SKM-1 treated with dmso at 0.1 percent for 144 hours (cell line): ENCODE results near the gene VPREB3.

Experiments used
- DNase-seq: peaks from one replicate; lab custom pipeline; 2025; ENCODE audit not compliant: unreplicated experiment; lab: John Stamatoyannopoulos, UW

Gene VPREB3

DNA sequence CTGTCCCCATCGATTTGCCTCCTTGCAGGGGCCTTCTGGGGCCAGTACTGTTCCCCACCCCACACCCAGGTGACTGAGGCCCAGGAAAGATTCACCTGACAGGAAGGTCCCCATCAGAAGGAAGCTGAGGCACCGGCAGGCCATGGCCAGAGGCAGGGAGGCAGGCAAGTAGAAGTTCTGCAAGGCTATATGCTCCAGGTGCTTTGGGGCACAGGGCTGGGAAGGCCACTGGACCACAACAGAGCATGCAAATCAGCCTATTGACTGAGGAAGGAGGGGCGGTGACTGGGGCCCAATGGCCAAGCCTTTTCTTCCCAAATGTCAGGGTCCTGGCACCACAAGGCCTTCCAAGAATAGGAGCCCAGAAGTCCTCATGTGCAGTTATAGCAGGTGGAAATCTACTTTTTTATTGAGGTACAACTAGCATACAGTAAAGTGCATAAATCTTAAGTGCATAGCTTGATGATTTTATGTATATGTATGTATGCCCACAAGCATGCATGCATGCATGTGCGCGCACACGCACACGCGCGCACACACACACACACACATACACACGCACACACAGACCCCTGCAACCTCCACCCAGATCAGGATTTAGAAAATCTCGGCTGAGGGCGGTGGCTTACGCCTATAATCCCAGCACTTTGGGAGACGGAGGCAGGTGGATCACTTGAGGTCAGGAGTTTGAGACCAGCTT lies at the start of gene VPREB3:
Gene VPREB3 (minus strand): TSS at position 206 of the 700 bp plus-strand sequence. CDS start 62 bp downstream, at position 144.
- DNase-seq, result no peak

- no peak for DNase-seq
Observed at GRCh38 chr22:23803001-23803819, 49.0 kb upstream of the VPREB3 start.

DNA sequence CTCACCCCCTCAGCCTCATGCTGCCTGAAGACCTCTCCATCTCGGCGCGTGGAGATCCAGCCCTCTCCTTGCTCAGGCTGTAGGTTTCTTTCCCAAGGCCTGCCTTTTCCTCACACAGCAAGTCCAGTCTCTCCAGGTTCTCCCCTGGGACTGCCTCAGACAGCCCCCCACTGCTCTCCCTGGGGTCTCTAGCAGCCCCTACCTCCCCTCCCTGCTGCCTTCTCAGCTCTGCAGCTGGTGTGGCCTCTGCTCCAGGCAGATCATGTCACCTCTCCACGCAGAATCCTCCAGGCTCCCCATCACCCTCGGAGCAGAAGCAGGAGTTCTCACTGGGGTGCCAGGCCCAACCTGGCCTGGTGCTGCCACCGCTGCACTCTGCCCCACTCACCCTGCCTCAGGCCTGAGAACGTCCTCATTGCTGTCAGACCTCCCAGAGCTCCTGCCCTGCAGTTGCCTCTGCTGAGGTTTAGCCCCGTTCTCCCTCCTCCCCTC lies 47.7 kb upstream of the VPREB3 start:
- no peak for DNase-seq

GRCh38 chr22:23801238-23801821 lies 47.1 kb upstream of the VPREB3 start:
- no peak for DNase-seq

- no peak for DNase-seq
Observed at GRCh38 chr22:23800297-23801237, 46.3 kb upstream of the VPREB3 start.

DNA sequence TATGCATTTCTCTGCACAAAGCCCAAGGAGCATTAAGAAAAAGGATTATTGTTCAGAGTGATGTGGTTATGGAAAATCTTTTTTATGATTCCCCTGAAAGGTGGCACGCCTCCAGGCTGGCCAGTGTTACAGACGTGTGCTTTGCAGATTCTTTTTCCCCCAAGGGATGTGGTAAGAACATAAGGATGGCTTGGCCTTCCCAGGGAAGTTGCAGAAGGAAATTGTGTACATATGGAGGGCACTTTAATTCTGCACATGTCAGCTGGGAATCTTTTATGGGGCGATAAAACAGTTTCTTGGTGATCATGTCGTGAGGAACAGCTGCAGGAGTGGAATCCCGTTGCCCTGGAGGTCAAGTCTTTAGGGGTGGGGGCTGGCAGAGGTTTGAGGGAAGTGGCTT lies 42.2 kb upstream of the VPREB3 start:
- no peak for DNase-seq

DNA sequence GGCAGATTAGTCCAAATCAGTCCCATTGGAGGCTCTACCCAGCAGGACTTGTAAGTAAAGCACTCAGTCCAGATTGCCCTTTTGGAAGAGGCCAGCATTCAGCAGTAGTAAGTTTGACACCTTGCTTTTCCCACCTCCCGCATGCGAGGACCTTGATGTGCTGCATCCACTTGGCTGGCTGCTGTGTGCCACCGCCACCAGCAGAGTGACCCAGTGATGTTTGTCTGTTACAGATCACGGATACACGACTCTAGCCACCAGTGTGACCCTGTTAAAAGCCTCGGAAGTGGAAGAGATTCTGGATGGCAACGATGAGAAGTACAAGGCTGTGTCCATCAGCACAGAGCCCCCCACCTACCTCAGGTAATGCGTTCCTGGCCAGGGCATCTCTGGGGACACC lies 39.1 kb upstream of the VPREB3 start:
- no peak for DNase-seq

DNA sequence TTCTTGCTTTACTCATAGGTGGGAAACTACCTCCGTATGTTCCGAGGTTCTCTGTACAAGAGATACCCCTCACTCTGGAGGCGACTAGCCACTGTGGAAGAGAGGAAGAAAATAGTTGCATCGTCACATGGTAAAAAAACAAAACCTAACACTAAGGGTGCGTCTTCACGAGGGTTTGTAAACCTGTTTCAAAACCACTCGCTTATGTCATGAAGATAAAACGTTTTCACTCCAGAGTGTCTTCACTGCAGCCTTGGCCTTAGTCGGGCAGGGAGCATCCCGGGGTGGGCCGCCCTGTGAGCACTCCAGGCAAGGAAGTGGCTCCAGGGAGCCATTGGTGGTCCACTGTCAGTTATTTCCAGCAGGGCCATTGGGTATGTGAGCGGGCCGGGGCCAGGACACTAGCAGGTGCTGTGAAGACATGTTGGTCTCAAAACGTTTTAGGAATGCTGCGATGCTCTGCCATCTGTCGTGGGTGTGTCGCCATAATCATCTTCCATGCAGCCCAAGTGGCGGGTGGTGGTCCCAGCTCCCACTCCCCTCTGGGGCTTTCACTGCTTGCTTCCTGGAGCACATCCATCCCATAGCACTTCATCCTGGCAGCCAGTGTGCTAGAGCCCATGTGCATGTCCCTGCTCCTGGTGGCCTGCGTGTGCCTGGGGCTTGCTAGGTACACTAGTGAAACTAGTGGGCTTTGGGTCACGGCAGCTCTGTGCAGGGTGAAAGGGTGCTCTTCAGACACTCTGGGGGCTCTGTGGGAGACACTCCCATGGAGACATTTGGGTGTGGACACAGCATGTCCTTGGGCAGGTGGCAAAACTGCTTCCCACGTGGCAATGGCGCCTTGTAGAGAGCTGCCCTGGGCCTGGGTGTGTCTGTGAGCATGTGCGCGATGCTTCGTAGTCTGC lies 37.8 kb upstream of the VPREB3 start:
- DNase-seq, result no peak

DNA sequence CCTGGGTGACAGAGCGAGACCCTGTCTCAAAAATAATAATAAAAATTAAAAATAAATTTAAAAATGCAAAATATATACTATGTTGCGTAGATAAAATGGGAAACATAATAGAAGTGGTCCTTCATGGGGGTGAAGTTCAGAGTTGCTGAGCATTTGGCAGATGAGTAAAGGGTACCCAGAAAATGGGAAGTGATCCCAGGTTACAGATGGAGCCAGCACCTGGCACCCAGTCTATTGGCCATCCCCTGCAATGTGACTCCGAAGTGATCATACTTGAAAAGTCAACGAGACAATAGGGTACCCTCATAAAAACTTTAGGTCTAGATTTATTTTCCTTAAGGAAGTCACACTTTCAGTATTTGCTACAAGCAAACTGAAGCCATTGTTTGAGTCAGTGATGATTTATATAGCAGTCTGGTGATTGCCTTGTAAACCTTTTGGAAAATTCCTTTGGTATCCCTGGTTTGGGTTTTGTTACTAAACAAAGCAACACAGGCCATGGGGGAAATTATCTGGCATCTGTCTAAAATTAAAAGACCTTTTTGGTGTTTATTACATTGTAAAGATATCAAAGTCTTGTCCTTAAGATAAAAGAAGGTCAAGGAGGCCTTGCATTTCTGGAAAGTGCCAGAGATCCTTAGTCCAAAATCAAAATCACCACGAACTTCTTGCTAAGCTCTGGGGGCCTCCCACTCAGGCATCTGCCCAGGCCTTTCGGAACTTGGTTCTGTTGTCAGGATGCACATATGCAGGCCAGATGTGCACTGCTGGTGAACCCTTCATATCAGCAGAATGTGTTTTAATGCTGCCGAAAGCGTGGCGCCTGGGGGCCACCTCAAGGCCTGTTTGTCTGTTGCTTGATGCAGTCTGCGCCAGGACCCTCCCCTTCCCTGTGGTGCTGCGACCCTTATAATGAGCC lies 36.9 kb upstream of the VPREB3 start:
- DNase-seq, result no peak

DNA sequence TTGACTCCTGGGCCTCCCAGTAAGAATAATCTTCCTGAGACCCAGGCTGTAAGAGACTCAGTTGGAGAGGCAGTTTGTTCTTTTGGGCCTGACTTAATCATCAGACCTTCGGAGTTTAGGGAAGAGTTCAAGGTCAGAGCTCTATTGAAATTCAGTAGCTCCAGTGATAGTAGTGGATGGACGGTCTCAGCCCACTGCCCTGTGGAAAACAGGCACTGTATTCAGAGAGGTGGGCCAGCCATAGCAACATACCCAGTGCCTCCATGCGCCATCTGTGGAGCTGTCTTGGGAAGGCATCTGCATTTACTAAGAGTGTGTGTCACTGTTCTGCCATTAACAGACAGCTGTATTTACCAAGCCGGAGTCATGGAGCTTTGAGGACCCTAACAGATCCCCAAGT lies 35.4 kb upstream of the VPREB3 start:
- no peak for DNase-seq

DNA sequence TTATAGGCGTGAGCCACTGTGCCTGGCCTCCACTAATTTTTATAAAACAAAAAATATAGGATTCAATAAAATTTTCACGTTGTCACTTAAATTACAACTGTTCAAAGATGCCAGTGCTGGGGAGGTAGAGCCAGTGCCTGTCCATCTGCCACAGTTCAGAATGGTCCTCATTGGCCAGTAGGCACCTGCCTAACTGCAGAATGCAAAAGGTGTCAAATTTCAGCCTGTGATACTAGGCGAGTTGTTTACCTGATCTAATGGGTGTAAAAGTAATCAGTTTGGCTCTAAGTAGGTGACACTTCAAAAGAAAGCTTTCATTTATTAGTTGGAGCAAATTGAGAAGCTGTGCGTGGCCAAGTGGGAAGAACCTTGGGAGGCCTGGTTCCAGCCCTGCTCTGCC lies 34.9 kb upstream of the VPREB3 start:
- no peak for DNase-seq

GRCh38 chr22:23787910-23788309 lies 33.7 kb upstream of the VPREB3 start:
- no peak for DNase-seq

GRCh38 chr22:23787600-23787896 lies 33.3 kb upstream of the VPREB3 start:
- DNase-seq, result no peak

GRCh38 chr22:23786752-23787599 lies 32.8 kb upstream of the VPREB3 start, which contains the start of gene SMARCB1:
Gene SMARCB1 (plus strand): TSS chr22:23786966. CDS start chr22:23787170, 204 bp downstream.
- peak; percentile 83 for DNase-seq

DNA sequence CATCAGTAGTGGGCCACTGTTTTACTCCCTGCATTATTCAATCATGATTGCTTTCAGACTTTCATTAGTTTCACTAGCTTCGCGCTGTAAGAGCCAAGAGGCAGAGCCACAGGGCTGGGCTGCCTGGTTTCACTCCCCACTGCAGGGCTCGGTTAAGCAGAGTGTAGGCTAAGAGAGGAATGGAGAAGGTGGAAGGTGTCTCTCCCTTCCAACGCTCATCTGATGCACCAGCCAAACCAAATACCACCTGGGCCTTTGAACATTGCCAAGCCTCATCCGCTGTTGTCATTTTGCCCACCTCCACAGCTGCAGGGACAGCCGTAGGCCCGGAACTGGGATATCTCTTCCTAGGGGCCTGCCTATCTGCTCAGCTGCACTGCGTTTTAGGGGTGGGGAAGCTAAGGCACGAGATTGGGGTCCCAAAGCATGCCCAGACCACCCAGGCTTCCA lies 32.1 kb upstream of the VPREB3 start:
- no peak for DNase-seq

DNA sequence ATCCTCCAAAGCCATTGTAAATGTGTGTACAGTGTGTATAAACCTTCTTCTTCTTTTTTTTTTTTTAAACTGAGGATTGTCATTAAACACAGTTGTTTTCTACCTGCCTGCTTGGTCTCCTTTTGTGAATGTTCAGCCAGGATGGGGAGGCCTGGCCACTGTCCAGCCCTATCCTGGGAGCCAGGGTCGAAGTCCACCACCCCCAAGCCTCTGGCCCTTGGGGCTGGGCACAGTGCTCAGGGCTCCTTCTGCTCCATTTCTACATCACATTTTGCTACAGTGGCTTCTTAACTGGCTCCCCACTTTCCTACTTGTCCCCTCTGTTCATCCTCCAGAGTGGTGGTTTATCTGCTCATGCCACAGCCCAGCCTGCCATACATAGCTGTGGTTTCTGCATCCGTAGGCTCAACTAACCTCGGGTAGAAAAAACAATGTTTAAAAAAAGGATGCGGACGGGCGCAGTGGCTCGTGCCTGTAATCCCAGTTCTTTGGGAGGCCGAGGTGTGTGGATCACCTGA lies 30.0 kb upstream of the VPREB3 start:
- DNase-seq, result no peak
